Heart left ventricle (tissue), 16 donors: ENCODE data around the gene GRIP1. TPM values are rescaled to one million over a fixed set of nuclear protein-coding genes. Genes with fewer than 3 reads are reported as not detected.

Experiments
- ATAC-seq, 4 donors: fragments of 200-7000 bp; cut with Tn5 transposase; one replicate each; pipeline ENCODE4 v1.9.1; 2020 to 2022; ENCODE audit warnings: moderate library complexity in 4 of 4, mild to moderate bottlenecking in 3 of 4, moderate number of reproducible peaks in 1 of 4
- DNase-seq, 5 donors: peaks; one replicate each; pipeline ENCODE4 v3.0.0-alpha.2; 2020
- H3K27ac ChIP-seq, 12 donors: fragments of 200-600 bp; sonication (generic) in 4 of 12; one replicate each; pipeline versions ENCODE4 v1.5.0 to v1.8.0; 2016 to 2022; ENCODE audit warnings: mild to moderate bottlenecking in 2 of 12
- H3K27me3 ChIP-seq, 9 donors: fragments of 200-600 bp; sonication (generic) in 2 of 9; one replicate each; pipeline versions ENCODE4 v1.5.1 to v1.8.0; 2016 to 2022; ENCODE audit warnings: mild to moderate bottlenecking in 3 of 9
- H3K36me3 ChIP-seq, 9 donors: fragments of 200-600 bp; sonication (generic) in 2 of 9; one replicate each; pipeline versions ENCODE4 v1.5.0 to v1.8.0; 2018 to 2022; ENCODE audit warnings: mild to moderate bottlenecking in 2 of 9
- H3K4me1 ChIP-seq, 12 donors: fragments of 200-600 bp; sonication (generic) in 4 of 12; one replicate each; pipeline versions ENCODE4 v1.5.0 to v1.8.0; 2016 to 2022; ENCODE audit warnings: mild to moderate bottlenecking in 3 of 12
- H3K4me3 ChIP-seq, 12 donors: fragments of 200-600 bp; sonication (generic) in 4 of 12; one replicate each; pipeline versions ENCODE4 v1.5.0 to v1.8.0; 2017 to 2022; ENCODE audit warnings: mild to moderate bottlenecking in 9 of 12, moderate library complexity in 4 of 12
- H3K9me3 ChIP-seq, 12 donors: fragments of 200-600 bp; sonication (generic) in 4 of 12; one replicate each; pipeline versions ENCODE4 v1.5.0 to v1.8.0; 2016 to 2022; ENCODE audit warnings: mild to moderate bottlenecking in 1 of 12
- CTCF ChIP-seq, 12 donors: fragments of 200-600 bp; sonication (generic) in 4 of 12; IDR thresholded peaks; one replicate each; pipeline versions ENCODE4 v1.5.0 to v1.8.0; 2018 to 2022; ENCODE audit warnings: antibody characterized with exemption in 12 of 12, mild to moderate bottlenecking in 5 of 12
- POLR2A ChIP-seq, 2 donors: fragments of 450-650 bp; IDR thresholded peaks; one replicate each; pipeline ENCODE4 v1.6.1; 2017; ENCODE audit warnings: antibody characterized with exemption in 2 of 2, mild to moderate bottlenecking in 2 of 2, moderate library complexity in 2 of 2
- WGBS, 4 donors: extraction: QIAGEN DNeasy Blood & Tissue Kit in 2 of 4; methylation state at CpG; one replicate each; pipeline versions ENCODE4 v1.1.5 to v1.1.7; 2013 to 2018; 5-methylcytosine and 5-hydroxymethylcytosine counted together
- intact Hi-C, 10 donors: fragments of 100-400 bp; cut with DNase I; formaldehyde crosslinking; loops; one replicate each; pipeline versions ENCODE4 v1.11.1 to v1.14.2; 2022
- polyA plus RNA-seq, 2 donors: library from polyadenylated mRNA; stranded (reverse); fragments of 200-250 nt; gene quantifications; one replicate each; pipeline ENCODE4 v1.2.3, GENCODE V29; 2013
- total RNA-seq, 9 donors: library from RNA; depleted of rRNA in 2 of 9; stranded (reverse); fragments of >200 nt in 2 of 9; fragmentation: NEBNext Ultra II Directional in 3 of 9; extraction: Animal tissue kit (Norgen Biotek cat#: 25700) in 3 of 9; gene quantifications; one replicate each; pipeline versions ENCODE4 v1.1.0 to v1.2.4, GENCODE V29; 2016 to 2023
- donor health status: ischemic (EF 13 %, LVEDD 7.1; RV severe dilation, severe dysfunction).
- donor health status: healthy with polysubstance abuse.
- donor health status: DM: no; HTN: yes; CAD: no.
- donor health status: DM: no; HTN: no; CAD: no.
- donor health status: ischemic (EF 25% LVEDD 6.9; RV normal size, moderate dysfunction).
- donor health status: ischemic (EF 25% LVEDD 5.7; RV mildly dilated, moderate dysfunction).
- donor health status: healthy.
- donor health status: DM: yes; HTN: yes; CAD: no.
- donor health status: ischemic (EF 35%, LVEDD 5.7; RV mildly dilated, moderate dysfunction).
- donor health status: nonischemic (EF 11% LVEDD 7.7; RV severe dilation, severe dysfunction).
- donor health status: DM: yes; HTN: yes; CAD: no.
- donor health status: PGD.
- donor health status: ischemic (EF 29% LVEDD 5.4; RV normal size, mild dysfunction).
- donor health status: nonischemic (EF 23%, LVEDD 6.1; RV moderate dilation, normal function).

Gene GRIP1
- total and polyA plus RNA-seq, 11 donors = 0.30 to 8.4 (median 1.5) TPM

GRCh38 chr12:66503746-66504145, 175.1 kb downstream of the GRIP1 start:
- Histone ChIP-seq H3K27me3 (peaks cover 0 to under 1% (median 0%) of the 10 kb centered on the region in 9 donors), H3K4me1 (no peaks in the 10 kb centered on the region), H3K27ac (no peak overlapping the region), H3K36me3 (no peaks in the 10 kb centered on the region), H3K4me3 (no peak overlapping the region), H3K9me3 (peaks cover 0 to 7% (median 0%) of the 10 kb centered on the region in 12 donors)
- ATAC-seq (no peak), DNase-seq (no peak)
- intact Hi-C loops = no loop called here
- no peak for TF ChIP-seq POLR2A (IDR thresholded peaks at IDR 0.05)
- no peak for TF ChIP-seq CTCF (IDR thresholded peaks at IDR 0.05)
- WGBS, 4 donors = 81 to 95% (median 91%) methylated on average over 1 of the region's 1 CpG

DNA sequence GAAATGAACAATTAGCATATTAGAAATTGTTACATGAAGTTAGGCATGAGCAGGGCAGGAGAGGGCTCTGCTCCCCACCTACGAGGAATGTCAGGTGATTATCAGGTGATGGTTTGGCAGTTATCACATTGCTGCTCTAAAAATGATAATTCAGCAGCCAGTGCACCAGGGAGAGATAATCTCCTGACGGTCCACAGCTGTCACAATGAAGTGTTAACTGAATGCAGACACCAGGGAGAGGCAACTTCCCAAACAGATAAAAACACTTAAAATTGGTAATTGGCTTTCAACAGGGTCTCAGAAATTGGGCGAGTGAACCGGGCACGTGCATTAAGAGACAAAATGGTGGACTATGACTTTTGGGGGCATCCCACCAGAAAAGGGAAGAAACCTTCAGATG, 176.0 kb downstream of the GRIP1 start:
- intact Hi-C loops = no loop called here
- Histone ChIP-seq H3K4me1 (no peaks in the 10 kb centered on the region), H3K27me3 (peaks cover 0 to 5% (median 0%) of the 10 kb centered on the region in 9 donors), H3K36me3 (no peaks in the 10 kb centered on the region), H3K27ac (no peak overlapping the region), H3K4me3 (no peak overlapping the region), H3K9me3 (peaks cover 0 to 7% (median 0%) of the 10 kb centered on the region in 12 donors)
- TF ChIP-seq POLR2A (IDR thresholded peaks at IDR 0.05) (no peak), CTCF (IDR thresholded peaks at IDR 0.05) (no peak)
- ATAC-seq = no peak
- DNase-seq = no peak
- WGBS, 4 donors = 23 to 28% (median 23%) methylated on average over 5 of the region's 5 CpGs

DNA sequence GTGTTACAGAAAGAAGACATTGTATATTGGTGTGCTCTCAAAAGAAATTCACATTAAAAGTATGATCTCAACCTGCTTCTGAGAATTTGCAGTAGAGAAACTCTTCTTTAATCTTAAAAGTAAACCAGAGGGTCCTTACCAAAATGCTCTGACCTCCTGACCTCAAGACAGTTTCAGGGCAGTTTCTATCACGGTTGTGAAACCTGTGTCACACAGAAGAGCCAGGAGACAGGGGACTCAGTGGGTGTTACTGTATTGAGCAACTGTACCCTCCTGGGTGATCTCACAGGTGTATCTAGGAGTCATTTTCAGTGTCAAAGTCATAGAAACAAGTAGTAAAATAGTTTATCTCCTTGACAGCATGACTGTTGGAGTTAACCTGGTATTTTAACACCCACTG, 178.0 kb downstream of the GRIP1 start:
- peaks cover 0 to 2% (median 0%) of the 10 kb centered on the region in 12 donors for H3K9me3 ChIP-seq
- peaks cover 0 to 5% (median 0%) of the 10 kb centered on the region in 9 donors for H3K27me3 ChIP-seq
- intact Hi-C loops = no loop called here
- no peak overlapping the region for H3K4me3 ChIP-seq
- no peak overlapping the region for H3K27ac ChIP-seq
- no peaks in the 10 kb centered on the region for H3K36me3 ChIP-seq
- DNase-seq = no peak
- 35 to 68% (median 58%) methylated on average over 1 of the region's 1 CpG for WGBS, 4 donors
- TF ChIP-seq POLR2A (IDR thresholded peaks at IDR 0.05) (no peak), CTCF (IDR thresholded peaks at IDR 0.05) (no peak)
- ATAC-seq = no peak
- no peaks in the 10 kb centered on the region for H3K4me1 ChIP-seq

DNA sequence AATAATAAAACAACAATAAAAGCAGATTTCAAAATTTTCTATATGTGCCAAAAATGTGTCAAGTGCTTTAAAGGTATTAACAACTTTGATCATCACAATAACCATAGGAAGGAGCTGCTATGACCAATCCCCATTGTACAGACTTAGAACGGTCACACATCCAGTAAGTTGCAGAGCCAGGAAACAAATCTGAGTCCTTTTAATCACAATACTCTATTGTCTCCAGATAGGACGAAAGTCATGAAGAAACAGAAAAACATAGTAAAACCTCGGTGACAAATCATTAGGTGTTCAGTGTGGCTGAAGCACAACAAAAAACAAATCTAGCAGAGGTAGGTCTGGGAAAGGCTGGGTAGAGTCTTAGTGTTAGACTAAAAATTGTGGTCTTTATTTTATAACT, 178.8 kb downstream of the GRIP1 start:
- H3K9me3 ChIP-seq = no peaks in the 10 kb centered on the region
- intact Hi-C loops = no loop called here
- H3K27ac ChIP-seq = no peak overlapping the region
- ATAC-seq = no peak
- 55 to 66% (median 61%) methylated on average over 3 of the region's 3 CpGs for WGBS, 4 donors
- no peak for DNase-seq
- H3K4me1 ChIP-seq = no peaks in the 10 kb centered on the region
- no peaks in the 10 kb centered on the region for H3K36me3 ChIP-seq
- TF ChIP-seq CTCF (IDR thresholded peaks at IDR 0.05) (no peak), POLR2A (IDR thresholded peaks at IDR 0.05) (no peak)
- no peak overlapping the region for H3K4me3 ChIP-seq
- H3K27me3 ChIP-seq = peaks cover 0 to 5% (median 0%) of the 10 kb centered on the region in 9 donors
